Neuronal stem cell (in vitro differentiated cells): ENCODE results near the gene OSM.

Source experiments
- DNase-seq: peaks from one replicate; pipeline ENCODE4 v3.0.0-alpha.2; 2013; ENCODE audit warnings: low spot score
- H2AFZ ChIP-seq: one replicate; pipeline ENCODE4 v1.6.1; 2013; ENCODE audit warnings: mild to moderate bottlenecking, low read length, inconsistent platforms
- H2AK5ac ChIP-seq: 2 replicates; pipeline ENCODE4 v1.6.1; 2013; ENCODE audit warnings: low read depth, mild to moderate bottlenecking, inconsistent platforms, low read length, moderate library complexity, mixed read lengths
- H2BK120ac ChIP-seq: 2 replicates; pipeline ENCODE4 v1.6.1; 2013; ENCODE audit warnings: low read depth, mild to moderate bottlenecking, inconsistent platforms, low read length, moderate library complexity, mixed read lengths
- H2BK12ac ChIP-seq: one replicate; pipeline ENCODE4 v1.6.1; 2013; ENCODE audit warnings: low read length, inconsistent platforms
- H2BK15ac ChIP-seq: 2 replicates; pipeline ENCODE4 v1.6.1; 2013; ENCODE audit warnings: mild to moderate bottlenecking, low read length, inconsistent platforms, mixed read lengths
- H2BK5ac ChIP-seq: one replicate; pipeline ENCODE4 v1.6.1; 2013; ENCODE audit warnings: inconsistent platforms, mild to moderate bottlenecking, low read length, moderate library complexity
- H3K14ac ChIP-seq: one replicate; pipeline ENCODE4 v1.6.1; 2013; ENCODE audit warnings: low read length, inconsistent platforms
- H3K18ac ChIP-seq: 2 replicates; pipeline ENCODE4 v1.6.1; 2013; ENCODE audit warnings: low read length, inconsistent platforms
- H3K23ac ChIP-seq: 2 replicates; pipeline ENCODE4 v1.6.1; 2013; ENCODE audit warnings: low read depth, mild to moderate bottlenecking, mixed read lengths, low read length, inconsistent platforms; ENCODE audit not compliant: poor library complexity
- H3K27ac ChIP-seq: replicated peaks from 3 replicates; pipeline ENCODE4 v1.5.1; 2013; ENCODE audit warnings: low read length, inconsistent platforms
- H3K27me3 ChIP-seq, 3 experiments: 2 replicates each; pipeline ENCODE4 v1.6.1; 2013; ENCODE audit warnings: low read length in 3 of 3, mild to moderate bottlenecking in 2 of 3, inconsistent platforms in 1 of 3, low read depth in 1 of 3, mixed read lengths in 1 of 3, moderate library complexity in 1 of 3; ENCODE audit not compliant: control insufficient read depth in 3 of 3, insufficient read depth in 3 of 3
- H3K36me3 ChIP-seq, 2 donors: replicated peaks in 1 of 2; 2 replicates each; pipeline ENCODE4 v1.6.1; 2013; ENCODE audit warnings: low read length in 2 of 2; ENCODE audit not compliant: control insufficient read depth in 2 of 2, insufficient read depth in 2 of 2
- H3K4ac ChIP-seq: 2 replicates; pipeline ENCODE4 v1.6.1; 2013; ENCODE audit warnings: inconsistent platforms, mild to moderate bottlenecking, low read length, moderate library complexity
- H3K4me1 ChIP-seq, 2 donors: 1 replicate in 1 of 2; 2 replicates in 1 of 2; pipeline ENCODE4 v1.6.1; 2013; ENCODE audit warnings: low read length in 2 of 2, low read depth in 1 of 2; ENCODE audit not compliant: control insufficient read depth in 2 of 2, insufficient read depth in 1 of 2
- H3K4me2 ChIP-seq: one replicate; pipeline ENCODE4 v1.6.1; 2013; ENCODE audit warnings: mild to moderate bottlenecking, low read length, inconsistent platforms; ENCODE audit not compliant: insufficient read depth, poor library complexity, severe bottlenecking
- H3K4me3 ChIP-seq, 2 donors: 2 replicates each; pipeline ENCODE4 v1.5.1; 2013; ENCODE audit warnings: low read length in 2 of 2, mild to moderate bottlenecking in 2 of 2, inconsistent platforms in 1 of 2, moderate library complexity in 1 of 2
- H3K79me1 ChIP-seq: one replicate; pipeline ENCODE4 v1.6.1; 2013; ENCODE audit warnings: low read depth, mild to moderate bottlenecking, inconsistent platforms, low read length, moderate library complexity
- H3K9ac ChIP-seq: one replicate; pipeline ENCODE4 v1.6.1; 2013; ENCODE audit warnings: mild to moderate bottlenecking, low read depth, low read length, inconsistent platforms; ENCODE audit not compliant: poor library complexity
- H3K9me3 ChIP-seq, 2 donors: replicated peaks in 1 of 2; 2 replicates each; pipeline versions ENCODE3 to v1.6.1; 2013; ENCODE audit warnings: low read length in 2 of 2, mild to moderate bottlenecking in 2 of 2, inconsistent platforms in 1 of 2, low read depth in 1 of 2, mixed read lengths in 1 of 2, moderate library complexity in 1 of 2; ENCODE audit not compliant: control insufficient read depth in 2 of 2, insufficient read depth in 1 of 2
- H4K8ac ChIP-seq: one replicate; pipeline ENCODE4 v1.6.1; 2013; ENCODE audit warnings: low read depth, mild to moderate bottlenecking, inconsistent platforms, low read length, moderate library complexity
- H4K91ac ChIP-seq: one replicate; pipeline ENCODE4 v1.6.1; 2013; ENCODE audit warnings: low read length, low read depth, mild to moderate bottlenecking, inconsistent platforms; ENCODE audit not compliant: poor library complexity
- WGBS, 2 donors: extraction: QIAGEN DNeasy Blood & Tissue Kit; methylation state at CpG; one replicate each; pipeline ENCODE4 v1.1.7; 2013; ENCODE audit warnings: missing lambda C conversion rate in 2 of 2, mixed read lengths in 1 of 2; ENCODE audit not compliant: insufficient read length in 2 of 2, insufficient replicate concordance in 1 of 2; ENCODE audit errors: extremely low coverage in 2 of 2; 5-methylcytosine and 5-hydroxymethylcytosine counted together

OSM gene

DNA sequence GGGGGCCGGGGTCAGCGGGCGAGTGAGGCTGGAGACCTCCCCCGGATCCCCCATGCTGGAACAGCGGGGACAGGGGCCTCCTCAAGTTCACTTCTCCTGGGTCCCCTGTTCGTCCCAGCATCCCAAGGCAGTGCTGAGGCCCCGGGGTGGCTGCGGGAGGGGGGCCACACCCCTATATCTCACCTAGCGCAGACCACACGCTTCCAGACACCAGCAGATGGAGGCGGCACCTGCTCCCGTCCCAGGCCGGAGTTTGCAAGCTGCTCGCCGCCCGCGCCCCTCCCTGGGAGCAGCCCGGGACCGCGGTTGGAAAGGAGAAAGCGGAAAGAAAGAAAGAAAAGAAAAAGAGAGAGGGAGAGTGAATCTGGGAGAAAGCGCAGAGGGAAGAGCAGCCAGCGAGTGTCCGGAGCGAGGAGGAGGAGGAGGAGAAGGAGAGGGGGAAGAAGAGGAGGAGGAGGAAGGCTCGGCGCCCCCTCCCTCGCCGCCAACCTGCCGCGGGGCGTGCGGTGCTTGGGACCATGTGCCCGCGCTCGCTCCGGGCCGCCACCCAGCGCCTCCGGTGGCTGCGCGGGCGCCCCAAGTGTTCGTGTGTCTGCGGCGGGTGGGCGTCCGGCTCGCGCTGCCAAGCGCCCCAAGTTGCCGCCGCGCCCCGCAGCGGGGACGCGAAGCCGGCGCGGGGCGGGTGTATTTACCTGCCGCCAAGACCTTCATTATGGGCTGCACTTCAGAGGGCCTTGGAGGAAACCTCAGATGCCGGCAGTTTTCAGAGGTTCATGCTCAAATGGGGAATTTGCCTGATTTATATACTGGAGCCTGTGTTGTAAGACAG lies 20.5 kb downstream of the OSM start, which contains the start of gene LIF:
Gene LIF (minus strand): TSS at position 775 of the 829 bp plus-strand sequence. CDS start 64 bp downstream, at position 711.
- Histone ChIP-seq H3K36me3 (peaks cover 3 to 13% of the 10 kb centered on the region in 2 donors), H3K4me2 (peak within 1 kb of the TSS; percentile 97), H4K8ac (peak within 1 kb of the TSS; percentile 17), H2BK5ac (peak within 1 kb of the TSS; percentile 82), H3K4me3 (peak within 1 kb of the TSS; percentile 62 to 77), H3K27me3 (peaks cover 0 to 11% (median 0%) of the 10 kb centered on the region in 3 experiments), H3K9ac (peak within 1 kb of the TSS; percentile 90), H3K4ac (no peak within 1 kb of the TSS), H2BK120ac (peak within 1 kb of the TSS; percentile 100), H3K27ac (no peak within 1 kb of the TSS), H2AK5ac (peak within 1 kb of the TSS; percentile 93), H2BK12ac (peak within 1 kb of the TSS; percentile 25), H2BK15ac (peak within 1 kb of the TSS; percentile 89), H3K4me1 (peaks cover 20 to 28% of the 10 kb centered on the region in 2 donors), H3K79me1 (peaks cover 2% of the 10 kb centered on the region), H3K18ac (peak within 1 kb of the TSS; percentile 96), H4K91ac (no peak within 1 kb of the TSS), H2AFZ (peak within 1 kb of the TSS; percentile 97), H3K9me3 (peaks cover 0 to 2% of the 10 kb centered on the region in 2 donors), H3K23ac (peak within 1 kb of the TSS; percentile 80), H3K14ac (peak within 1 kb of the TSS; percentile 38)
- no CpG with 5 or more reads among the region's 64 CpGs for WGBS, 2 donors
- no peak for DNase-seq

- Histone ChIP-seq H2BK15ac (peak overlapping the region; percentile 89), H3K9ac (no peak overlapping the region), H4K91ac (no peak overlapping the region)
These were observed 21.3 kb downstream of the OSM start for GRCh38 chr22:30245181-30245984.

DNA sequence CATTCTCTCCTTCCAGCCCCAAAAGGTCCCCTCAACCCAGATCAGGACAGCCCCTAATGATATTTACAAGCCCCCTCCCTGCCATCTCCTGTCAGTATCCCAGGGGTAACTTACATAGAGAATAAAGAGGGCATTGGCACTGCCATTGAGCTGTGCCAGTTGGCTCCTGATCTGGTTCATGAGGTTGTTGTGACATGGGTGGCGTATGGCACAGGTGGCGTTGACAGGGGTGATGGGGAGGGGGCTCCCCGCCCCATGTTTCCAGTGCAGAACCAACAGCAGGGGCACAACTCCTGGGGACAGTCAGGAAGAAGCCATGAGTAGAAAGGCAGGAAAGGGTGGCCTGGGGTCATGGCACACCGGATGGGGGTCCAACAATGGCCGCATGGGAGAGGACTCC lies 22.0 kb downstream of the OSM start:
- Histone ChIP-seq H3K18ac (no peak overlapping the region), H2BK15ac (peak overlapping the region; percentile 8), H3K4me3 (peak overlapping the region in 1 of 2 donors; percentile 62), H2BK5ac (peak overlapping the region; percentile 75), H3K79me1 (peaks cover 2% of the 10 kb centered on the region), H2BK120ac (peak overlapping the region; percentile 83), H3K9me3 (peaks cover 0 to 2% of the 10 kb centered on the region in 2 donors), H3K4ac (peak overlapping the region; percentile 43), H2BK12ac (no peak overlapping the region), H3K27me3 (peaks cover 0 to 11% (median 0%) of the 10 kb centered on the region in 3 experiments), H4K8ac (no peak overlapping the region), H3K9ac (no peak overlapping the region), H3K23ac (peak overlapping the region; percentile 18), H2AFZ (no peak overlapping the region), H3K14ac (no peak overlapping the region), H3K4me1 (peaks cover 19 to 28% of the 10 kb centered on the region in 2 donors), H3K36me3 (peaks cover 3 to 13% of the 10 kb centered on the region in 2 donors), H4K91ac (no peak overlapping the region), H3K27ac (no peak overlapping the region), H3K4me2 (no peak overlapping the region), H2AK5ac (peak overlapping the region; percentile 73)
- DNase-seq: no peak
- no CpG with 5 or more reads among the region's 5 CpGs for WGBS, 2 donors

More at GRCh38 chr22:30245181-30245984, 21.3 kb downstream of the OSM start:
- DNase-seq: no peak
- Histone ChIP-seq H3K4me1 (peaks cover 20 to 28% of the 10 kb centered on the region in 2 donors), H2BK120ac (peak overlapping the region; percentile 100), H2AK5ac (peak overlapping the region; percentile 73), H3K9me3 (peaks cover 0 to 2% of the 10 kb centered on the region in 2 donors), H2BK5ac (peak overlapping the region; percentile 82), H3K27me3 (peaks cover 0 to 11% (median 0%) of the 10 kb centered on the region in 3 experiments), H3K36me3 (peaks cover 3 to 13% of the 10 kb centered on the region in 2 donors), H3K27ac (no peak overlapping the region), H3K4me2 (peak overlapping the region; percentile 97), H3K4me3 (peak overlapping the region; percentile 62 to 77), H4K8ac (no peak overlapping the region), H3K14ac (no peak overlapping the region), H3K4ac (no peak overlapping the region), H2BK12ac (peak overlapping the region; percentile 25), H3K18ac (peak overlapping the region; percentile 96), H3K23ac (no peak overlapping the region), H2AFZ (peak overlapping the region; percentile 97), H3K79me1 (peaks cover 2% of the 10 kb centered on the region)
- WGBS, 2 donors: no CpG with 5 or more reads among the region's 15 CpGs
